HepG2 (cell line): ENCODE measurements around the gene SVIP. TPM values are rescaled to one million over a fixed set of nuclear protein-coding genes. Genes with fewer than 3 reads are reported as not detected.

Experiments used
- ATAC-seq: fragments of 200-7000 bp; cut with Tn5 transposase; 3 replicates; pipeline ENCODE4 v1.9.1; 2020; ENCODE audit warnings: mild to moderate bottlenecking, moderate library complexity
- BruUV-seq: library from RNA; stranded (reverse); fragments of 400-500 nt; replicated peaks from 2 replicates; lab custom pipeline; 2021; lab: Mats Ljungman, UMichigan
- CTCF ChIA-PET: fragments of 300-600 bp; formaldehyde crosslinking; extraction: SDS; loops from one replicate; lab custom pipeline; 2021; ENCODE audit warnings: low total read pairs, inconsistent platforms, low intra/inter-chr PET ratio; lab: Yijun Ruan, JAX
- POLR2A ChIA-PET: fragments of 350-600 bp; sonication (Branson Sonifier 250); formaldehyde crosslinking; loops from one replicate; lab custom pipeline; 2020; ENCODE audit warnings: antibody characterized with exemption, inconsistent platforms; lab: Yijun Ruan, JAX
- DNase-seq: peaks from one replicate; pipeline ENCODE4 v3.0.0-alpha.2; 2015; ENCODE audit warnings: low spot score
- FAIRE-seq: peaks from 3 replicates; lab custom pipeline; 2011; peaks lifted over from hg19 to GRCh38; lab: Jason Lieb, UNC
- H2AFZ ChIP-seq: one replicate; pipeline ENCODE4 v1.6.1; 2011; ENCODE audit warnings: low read length, inconsistent platforms
- H3K27ac ChIP-seq: fragments of 300-600 bp; 3 replicates; pipeline ENCODE4 v1.8.0; 2011; ENCODE audit warnings: mixed run types, mild to moderate bottlenecking, mixed read lengths, low read length, inconsistent platforms; ENCODE audit not compliant: insufficient read depth; ENCODE audit errors: extremely low read length
- H3K27me3 ChIP-seq, 2 experiments: fragments of 200-600 bp in 1 of 2; 2 replicates in 1 of 2; 3 replicates in 1 of 2; pipeline versions ENCODE4 v1.6.0 to v1.8.0; 2011; ENCODE audit warnings: low read length in 2 of 2, mild to moderate bottlenecking in 2 of 2, moderate library complexity in 2 of 2, inconsistent platforms in 1 of 2; ENCODE audit not compliant: insufficient read depth in 2 of 2, control insufficient read depth in 1 of 2
- H3K36me3 ChIP-seq, 2 experiments: fragments of 200-600 bp in 1 of 2; replicated peaks in 1 of 2; 2 replicates in 1 of 2; 3 replicates in 1 of 2; pipeline versions ENCODE4 v1.5.1 to v1.8.0; 2011; ENCODE audit warnings: low read length in 2 of 2, inconsistent platforms in 1 of 2; ENCODE audit not compliant: insufficient read depth in 2 of 2, control insufficient read depth in 1 of 2
- H3K4me1 ChIP-seq: 2 replicates; pipeline ENCODE4 v1.5.1; 2012; ENCODE audit warnings: low read length, inconsistent platforms; ENCODE audit not compliant: insufficient read depth
- H3K4me2 ChIP-seq: 2 replicates; pipeline ENCODE4 v1.6.0; 2011; ENCODE audit warnings: low read depth, low read length, inconsistent platforms
- H3K4me3 ChIP-seq, 3 experiments: fragments of 200-600 bp in 1 of 3; sonication (generic), shearing (Covaris generic) in 1 of 3; replicated peaks in 1 of 3; 2 replicates each; pipeline ENCODE4 v1.5.1; 2011 to 2016; ENCODE audit warnings: low read length in 3 of 3, inconsistent platforms in 2 of 3, low read depth in 2 of 3, mild to moderate bottlenecking in 2 of 3, control low read depth in 1 of 3, mixed read lengths in 1 of 3; ENCODE audit not compliant: insufficient read depth in 1 of 3
- H3K79me2 ChIP-seq: one replicate; pipeline ENCODE4 v1.6.1; 2011; ENCODE audit warnings: low read length, inconsistent platforms; ENCODE audit not compliant: insufficient read depth
- H3K9ac ChIP-seq: 2 replicates; pipeline ENCODE4 v1.6.0; 2011; ENCODE audit warnings: mild to moderate bottlenecking, low read depth, low read length, inconsistent platforms; ENCODE audit not compliant: insufficient read depth
- H3K9me3 ChIP-seq: 2 replicates; pipeline ENCODE4 v1.5.1; 2012; ENCODE audit warnings: mild to moderate bottlenecking, low read length
- H4K20me1 ChIP-seq: 2 replicates; pipeline ENCODE4 v1.6.0; 2011; ENCODE audit warnings: inconsistent platforms, mild to moderate bottlenecking, low read length, moderate library complexity; ENCODE audit not compliant: insufficient read depth
- BCL6 ChIP-seq: IDR thresholded peaks from 2 replicates; pipeline ENCODE4 v1.6.1; 2016; ENCODE audit warnings: missing genetic modification reagents, missing compliant biosample characterization
- FOXA1 ChIP-seq, 2 experiments: fragments of 450-650 bp in 1 of 2; sonication (generic) in 1 of 2; formaldehyde crosslinking in 1 of 2; IDR thresholded peaks; 2 replicates each; pipeline versions ENCODE4 v1.4.0 to v1.6.1; 2016 to 2020; ENCODE audit warnings: missing genetic modification reagents in 1 of 2
- HNF4A ChIP-seq: sonication (generic); formaldehyde crosslinking; IDR thresholded peaks from 2 replicates; pipeline ENCODE4 v1.4.0; 2020; ENCODE audit warnings: missing genetic modification reagents
- KDM1A ChIP-seq: IDR thresholded peaks from 2 replicates; pipeline ENCODE4 v1.6.1; 2016; ENCODE audit warnings: missing compliant biosample characterization
- KLF16 ChIP-seq, 2 experiments: sonication (generic) in 1 of 2; formaldehyde crosslinking in 1 of 2; IDR thresholded peaks; 2 replicates each; pipeline versions ENCODE4 v1.6.1 to v1.8.0; 2016 to 2023; ENCODE audit warnings: missing genetic modification reagents in 2 of 2, missing compliant biosample characterization in 1 of 2
- NR0B2 ChIP-seq: sonication (generic); formaldehyde crosslinking; IDR thresholded peaks from 2 replicates; pipeline ENCODE4 v1.4.0; 2020; ENCODE audit warnings: mild to moderate bottlenecking, missing genetic modification reagents
- RARA ChIP-seq: IDR thresholded peaks from 2 replicates; pipeline ENCODE4 v1.6.1; 2016; ENCODE audit warnings: missing genetic modification reagents, missing compliant biosample characterization
- SOX5 ChIP-seq: IDR thresholded peaks from 2 replicates; pipeline ENCODE4 v1.6.1; 2016; ENCODE audit warnings: borderline replicate concordance
- ZNF296 ChIP-seq: sonication (generic); formaldehyde crosslinking; conservative IDR thresholded peaks from 2 replicates; pipeline ENCODE4 v1.5.0; 2020; ENCODE audit warnings: mild to moderate bottlenecking, missing genetic modification reagents
- ZNF335 ChIP-seq: sonication (generic); formaldehyde crosslinking; IDR thresholded peaks from 2 replicates; pipeline ENCODE4 v1.4.0; 2020; ENCODE audit warnings: missing genetic modification reagents
- ZNF33B ChIP-seq: sonication (generic); formaldehyde crosslinking; IDR thresholded peaks from 2 replicates; pipeline ENCODE4 v1.5.1; 2020; ENCODE audit warnings: mild to moderate bottlenecking, missing genetic modification reagents
- ZNF530 ChIP-seq: sonication (generic); formaldehyde crosslinking; IDR thresholded peaks from 2 replicates; pipeline ENCODE4 v1.5.0; 2020; ENCODE audit warnings: low read depth, mild to moderate bottlenecking, missing genetic modification reagents
- ZNF616 ChIP-seq: sonication (generic); formaldehyde crosslinking; IDR thresholded peaks from 2 replicates; pipeline ENCODE4 v1.5.0; 2020; ENCODE audit warnings: low read depth, mild to moderate bottlenecking, missing genetic modification reagents
- ZUFSP ChIP-seq: sonication (generic); formaldehyde crosslinking; IDR thresholded peaks from 2 replicates; pipeline ENCODE4 v1.9.0; 2021; ENCODE audit warnings: missing genetic modification reagents, mild to moderate bottlenecking, borderline replicate concordance
- WGBS: methylation state at CpG from one replicate; pipeline ENCODE4 v1.1.6; 2017; ENCODE audit warnings: low lambda C conversion rate; 5-methylcytosine and 5-hydroxymethylcytosine counted together
- in situ Hi-C: cut with HindIII; loops from 2 replicates; pipeline ENCODE4 v1.10.0; 2017; ENCODE audit warnings: low pct_unique_long_range_greater_than_20kb; ENCODE audit not compliant: extremely low pct_ligation_motif_present
- intact Hi-C: fragments of 100-400 bp; cut with micrococcal nuclease; formaldehyde crosslinking; loops from one replicate; pipeline ENCODE4 v1.10.0; 2022; ENCODE audit not compliant: unreplicated experiment
- polyA plus RNA-seq, 8 experiments: library from polyadenylated mRNA; depleted of rRNA in 3 of 8; stranded (reverse) in 7 of 8; unstranded in 1 of 8; fragments of >200 nt; fragmentation: Illumina TruSeq in 4 of 8; extraction: Trizol in 4 of 8; gene quantifications; 2 replicates each; pipeline versions ENCODE4 v1.2.1 to v1.2.3, GENCODE V29; 2011 to 2016; ENCODE audit warnings: low read depth in 4 of 8, missing spikeins in 1 of 8, mixed read lengths in 1 of 8; ENCODE audit not compliant: insufficient read depth in 1 of 8
- total RNA-seq, 5 experiments: library from RNA; depleted of rRNA; stranded (reverse); fragments of >200 nt; fragmentation: Illumina TruSeq; extraction: Trizol; gene quantifications; 2 replicates each; pipeline ENCODE4 v1.2.3, GENCODE V29; 2016; ENCODE audit warnings: low read depth in 1 of 5

Gene SVIP
- total and polyA plus RNA-seq, 2 of the 13 experiments (the other 11 are each of a cell fraction or from before 2014, with no cell fraction given), result 6.3 to 27.2 TPM

- no peak for TF ChIP-seq ZNF530 (CRISPR knock-in tag)
- TF ChIP-seq, all 625 proteins: peak for 0
Measured at GRCh38 chr11:22797047-22797446, 32.6 kb downstream of the SVIP start (continued).

- Histone ChIP-seq H3K27ac (no peak overlapping the region), H3K27me3 (no peaks in the 10 kb centered on the region), H3K36me3 (peaks cover 0 to 1% of the 10 kb centered on the region in 2 experiments; a peak in 1 of 5 replicates), H3K9me3 (no peaks in the 10 kb centered on the region), H3K9ac (no peak overlapping the region), H4K20me1 (no peaks in the 10 kb centered on the region), H2AFZ (no peak overlapping the region), H3K79me2 (no peaks in the 10 kb centered on the region), H3K4me2 (no peak overlapping the region), H3K4me1 (peaks cover 24% of the 10 kb centered on the region), H3K4me3 (no peak overlapping the region)
- no TSS peak for BruUV-seq
- intact Hi-C loops, result no loop called here
- ChIA-PET POLR2A (no interaction called here), CTCF (no interaction called here)
- 100% methylated on average over 1 of the region's 1 CpG for WGBS
- ATAC-seq (no peak), FAIRE-seq (no peak), DNase-seq (no peak)
- in situ Hi-C loops, result loop anchor here (10.0 kb wide), 1 partner anchor 461 kb away; the partner anchor contains the start of gene SLC17A6
- TF ChIP-seq SOX5 (CRISPR knock-in tag) (no peak), ZNF296 (CRISPR knock-in tag) (no peak)
Measured at GRCh38 chr11:22795914-22796313, 33.7 kb downstream of the SVIP start.

DNA sequence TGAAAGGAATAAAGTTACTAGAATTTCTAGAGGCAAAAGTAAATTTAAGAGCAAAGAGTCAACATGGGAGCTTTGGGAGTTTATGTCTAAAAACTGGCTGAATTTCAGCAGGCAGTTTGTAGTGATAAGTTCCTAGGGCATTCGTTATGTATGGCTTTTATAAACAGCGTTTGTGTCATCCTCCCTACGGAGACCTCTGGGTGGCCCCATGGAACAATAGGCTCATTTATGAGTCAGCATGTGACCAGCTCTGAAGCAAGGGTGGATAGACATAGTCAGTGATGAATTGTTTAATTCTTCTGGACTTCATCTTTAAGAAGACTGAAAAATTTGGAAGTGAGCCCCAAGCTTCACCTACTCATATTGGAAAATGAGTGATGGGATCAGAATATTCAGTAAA lies 37.1 kb downstream of the SVIP start:
- FAIRE-seq (peak; percentile 77), ATAC-seq (peak; percentile 99), DNase-seq (peak; percentile 94)
- Histone ChIP-seq H3K27me3 (no peaks in the 10 kb centered on the region), H2AFZ (no peak overlapping the region), H4K20me1 (no peaks in the 10 kb centered on the region), H3K36me3 (peaks cover 0 to 2% of the 10 kb centered on the region in 2 experiments; a peak in 2 of 5 replicates), H3K4me2 (0 out of 2 replicates have a peak overlapping the region, but pooled peaks have one; percentile 9), H3K79me2 (no peaks in the 10 kb centered on the region), H3K27ac (peak overlapping the region; percentile 5), H3K9ac (no peak overlapping the region; the same call in 1 of the 2 replicates), H3K9me3 (no peaks in the 10 kb centered on the region), H3K4me3 (no peak overlapping the region), H3K4me1 (peaks cover 24% of the 10 kb centered on the region)
- CTCF ChIA-PET, result no interaction called here
- 0% methylated on average over 3 of the region's 3 CpGs for WGBS
- in situ Hi-C loops, result loop anchor here (10.0 kb wide), 1 partner anchor 458 kb away; the partner anchor contains the start of gene SLC17A6
- BruUV-seq, result no TSS peak
- POLR2A ChIA-PET, result interaction anchor here (0.6 to 1.3 kb wide), 4 partner anchors 37 to 167 kb away, joined by 3 to 8 read pairs (median 4); partner anchors contain the start of genes FANCF and SVIP
- intact Hi-C loops, result loop anchor here (1.0 to 5.0 kb wide), 3 partner anchors 35 to 167 kb away; partner anchors contain the start of genes FANCF and SVIP
- TF ChIP-seq ZNF616 (CRISPR knock-in tag) (no peak), ZUFSP (CRISPR knock-in tag) (no peak), KLF16 (CRISPR knock-in tag; IDR thresholded peaks at IDR 0.05) (0 out of 4 replicates have a peak, but pooled peaks of 1 of the 2 experiments have one; percentile 50), BCL6 (CRISPR knock-in tag) (peak; percentile 20; the same call in 1 of the 2 replicates), NR0B2 (no peak), FOXA1 (IDR thresholded peaks at IDR 0.05) (no peak), FOXA1 (CRISPR knock-in tag; IDR thresholded peaks at IDR 0.05) (peak; percentile 59), KDM1A (CRISPR knock-in tag) (0 out of 2 replicates have a peak, but pooled peaks have one; percentile 19), HNF4A (CRISPR knock-in tag) (0 out of 2 replicates have a peak, but pooled peaks have one; percentile 7), ZNF335 (CRISPR knock-in tag) (0 out of 2 replicates have a peak, but pooled peaks have one; percentile 49), RARA (CRISPR knock-in tag) (peak; percentile 76), SOX5 (CRISPR knock-in tag) (peak; percentile 99), ZNF33B (CRISPR knock-in tag) (no peak)
